Keratinocyte (primary cell): ENCODE measurements around the gene RNF212B. TPM values are rescaled to one million over a fixed set of nuclear protein-coding genes. Genes with fewer than 3 reads are reported as not detected.

Source experiments
- DNase-seq: peaks from one replicate; pipeline ENCODE4 v3.0.0-alpha.2; 2011; ENCODE audit warnings: low read depth, missing footprints, low spot score
- FAIRE-seq: peaks from 2 replicates; lab custom pipeline; 2011; peaks lifted over from hg19 to GRCh38; lab: Jason Lieb, UNC
- H2AFZ ChIP-seq: 2 replicates; pipeline ENCODE4 v1.6.0; 2012; ENCODE audit warnings: low read length, control low read depth, inconsistent platforms; ENCODE audit not compliant: control insufficient read depth
- H3K27ac ChIP-seq: 2 replicates; pipeline ENCODE4 v1.5.1; 2011; ENCODE audit warnings: low read length; ENCODE audit not compliant: control insufficient read depth, insufficient read depth
- H3K27me3 ChIP-seq: 3 replicates; pipeline ENCODE4 v1.6.0; 2011; ENCODE audit warnings: low read length; ENCODE audit not compliant: control insufficient read depth, insufficient read depth; ENCODE audit errors: extremely low read depth
- H3K36me3 ChIP-seq, 2 experiments: 2 replicates in 1 of 2; 3 replicates in 1 of 2; pipeline ENCODE4 v1.5.1; 2011; ENCODE audit warnings: low read length in 2 of 2, mild to moderate bottlenecking in 1 of 2; ENCODE audit not compliant: control insufficient read depth in 2 of 2, insufficient read depth in 2 of 2; ENCODE audit errors: extremely low read depth in 1 of 2
- H3K4me1 ChIP-seq: 3 replicates; pipeline ENCODE4 v1.5.1; 2011; ENCODE audit warnings: low read length; ENCODE audit not compliant: control insufficient read depth, insufficient read depth; ENCODE audit errors: extremely low read depth
- H3K4me2 ChIP-seq: 3 replicates; pipeline ENCODE4 v1.6.0; 2011; ENCODE audit warnings: low read depth, low read length; ENCODE audit not compliant: control insufficient read depth, insufficient read depth; ENCODE audit errors: extremely low read depth
- H3K4me3 ChIP-seq, 3 experiments: fragments of 200-600 bp in 1 of 3; sonication (generic) in 1 of 3; 2 replicates in 2 of 3; 3 replicates in 1 of 3; pipeline ENCODE4 v1.5.1; 2011 to 2016; ENCODE audit warnings: low read length in 3 of 3, mild to moderate bottlenecking in 3 of 3, control low read depth in 2 of 3, inconsistent platforms in 1 of 3, low read depth in 1 of 3, mixed read lengths in 1 of 3, mixed run types in 1 of 3, moderate library complexity in 1 of 3; ENCODE audit not compliant: control insufficient read depth in 2 of 3, insufficient read depth in 2 of 3; ENCODE audit errors: extremely low read depth in 1 of 3
- H3K79me2 ChIP-seq: 2 replicates; pipeline ENCODE4 v1.6.0; 2012; ENCODE audit warnings: low read length; ENCODE audit not compliant: control insufficient read depth, insufficient read depth
- H3K9ac ChIP-seq: 3 replicates; pipeline ENCODE4 v1.6.0; 2011; ENCODE audit warnings: low read length; ENCODE audit not compliant: control insufficient read depth, insufficient read depth; ENCODE audit errors: extremely low read depth
- H3K9me1 ChIP-seq: 3 replicates; pipeline ENCODE4 v1.6.0; 2011; ENCODE audit warnings: low read length; ENCODE audit not compliant: control insufficient read depth, insufficient read depth; ENCODE audit errors: extremely low read depth
- H3K9me3 ChIP-seq: 2 replicates; pipeline ENCODE4 v1.5.1; 2012; ENCODE audit warnings: low read depth, low read length; ENCODE audit not compliant: control insufficient read depth
- H4K20me1 ChIP-seq: 3 replicates; pipeline ENCODE4 v1.6.0; 2011; ENCODE audit warnings: low read length; ENCODE audit not compliant: control insufficient read depth, insufficient read depth; ENCODE audit errors: extremely low read depth
- EZH2 ChIP-seq: IDR thresholded peaks from one replicate; pipeline ENCODE4 v1.6.1; 2012; ENCODE audit warnings: inconsistent platforms, mild to moderate bottlenecking, low read length, moderate library complexity
- dilution Hi-C: fragments of 300-500 bp; cut with MboI; formaldehyde crosslinking; loops from one replicate; pipeline ENCODE4 v1.7.0; 2020; ENCODE audit warnings: low sequenced_read_pairs; ENCODE audit not compliant: extremely low pct_ligation_motif_present
- polyA plus RNA-seq, 5 experiments: library from polyadenylated mRNA; depleted of rRNA in 3 of 5; stranded (reverse) in 3 of 5; stranded (forward) in 1 of 5; unstranded in 1 of 5; fragments of >200 nt; gene quantifications; 1 replicate in 1 of 5; 2 replicates in 3 of 5; 3 replicates in 1 of 5; pipeline versions ENCODE4 v1.2.1 to v1.2.3, GENCODE V29; 2011 to 2012; ENCODE audit warnings: missing spikeins in 2 of 5, low read depth in 1 of 5, low replicate concordance in 1 of 5
- TF ChIP-seq, protein P1 (sequence below), 3 experiments: IDR thresholded peaks in 1 of 3; conservative IDR thresholded peaks in 1 of 3; optimal IDR thresholded peaks in 1 of 3; 2 replicates in 2 of 3; 3 replicates in 1 of 3; pipeline versions ENCODE3 to v1.5.1; 2011; ENCODE audit warnings: low read length in 3 of 3, mild to moderate bottlenecking in 3 of 3, moderate library complexity in 2 of 3, control low read depth in 1 of 3, inconsistent platforms in 1 of 3; ENCODE audit not compliant: insufficient read depth in 2 of 3; ENCODE audit errors: extremely low read depth in 1 of 3

Gene RNF212B
- polyA plus RNA-seq, 1 donor (not counting 4 experiments of a cell fraction or from before 2014, with no cell fraction given): not detected

DNA sequence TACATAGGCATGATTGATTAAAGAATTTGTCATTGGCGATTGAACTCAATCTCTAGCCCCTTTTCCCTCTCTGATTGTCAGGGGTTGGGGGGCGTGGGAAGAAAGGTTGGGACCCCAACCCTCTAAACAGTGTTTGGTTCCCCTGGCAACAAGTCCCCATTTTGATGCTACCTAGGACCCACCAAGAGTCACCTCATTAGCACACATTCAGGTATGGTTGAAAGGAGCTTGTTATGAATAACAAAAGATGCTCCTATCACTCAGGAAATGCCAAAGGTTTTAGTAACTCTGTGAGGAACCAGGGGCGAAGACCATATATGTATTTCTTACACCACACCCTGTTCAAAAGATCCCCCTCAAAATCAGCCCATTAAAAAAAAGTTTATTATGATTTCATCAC lies 14.3 kb downstream of the RNF212B start:
- H4K20me1 ChIP-seq: no peaks in the 10 kb centered on the region
- TF ChIP-seq, protein P1, sequence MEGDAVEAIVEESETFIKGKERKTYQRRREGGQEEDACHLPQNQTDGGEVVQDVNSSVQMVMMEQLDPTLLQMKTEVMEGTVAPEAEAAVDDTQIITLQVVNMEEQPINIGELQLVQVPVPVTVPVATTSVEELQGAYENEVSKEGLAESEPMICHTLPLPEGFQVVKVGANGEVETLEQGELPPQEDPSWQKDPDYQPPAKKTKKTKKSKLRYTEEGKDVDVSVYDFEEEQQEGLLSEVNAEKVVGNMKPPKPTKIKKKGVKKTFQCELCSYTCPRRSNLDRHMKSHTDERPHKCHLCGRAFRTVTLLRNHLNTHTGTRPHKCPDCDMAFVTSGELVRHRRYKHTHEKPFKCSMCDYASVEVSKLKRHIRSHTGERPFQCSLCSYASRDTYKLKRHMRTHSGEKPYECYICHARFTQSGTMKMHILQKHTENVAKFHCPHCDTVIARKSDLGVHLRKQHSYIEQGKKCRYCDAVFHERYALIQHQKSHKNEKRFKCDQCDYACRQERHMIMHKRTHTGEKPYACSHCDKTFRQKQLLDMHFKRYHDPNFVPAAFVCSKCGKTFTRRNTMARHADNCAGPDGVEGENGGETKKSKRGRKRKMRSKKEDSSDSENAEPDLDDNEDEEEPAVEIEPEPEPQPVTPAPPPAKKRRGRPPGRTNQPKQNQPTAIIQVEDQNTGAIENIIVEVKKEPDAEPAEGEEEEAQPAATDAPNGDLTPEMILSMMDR (optimal IDR thresholded peaks at IDR 0.05 in 1 of 3, IDR thresholded peaks at IDR 0.05 in 1 of 3, conservative IDR thresholded peaks at IDR 0.05 in 1 of 3; ENCODE audit: extremely low read depth in 1 of 3, insufficient read depth in 2 of 3, low read length in 3 of 3): no peak
- no peak for TF ChIP-seq EZH2
- peak overlapping the region; percentile 20 for H3K4me2 ChIP-seq
- no peaks in the 10 kb centered on the region for H3K9me1 ChIP-seq
- DNase-seq: no peak
- H3K27ac ChIP-seq: peak overlapping the region; percentile 15
- H2AFZ ChIP-seq: no peak overlapping the region
- no peaks in the 10 kb centered on the region for H3K27me3 ChIP-seq
- no peaks in the 10 kb centered on the region for H3K79me2 ChIP-seq
- H3K9ac ChIP-seq: no peak overlapping the region
- no peaks in the 10 kb centered on the region for H3K9me3 ChIP-seq
- no peaks in the 10 kb centered on the region for H3K36me3 ChIP-seq
- FAIRE-seq: peak; percentile 34
- dilution Hi-C loops: no loop called here
- H3K4me1 ChIP-seq: peaks cover 14% of the 10 kb centered on the region
- H3K4me3 ChIP-seq: no peak overlapping the region

DNA sequence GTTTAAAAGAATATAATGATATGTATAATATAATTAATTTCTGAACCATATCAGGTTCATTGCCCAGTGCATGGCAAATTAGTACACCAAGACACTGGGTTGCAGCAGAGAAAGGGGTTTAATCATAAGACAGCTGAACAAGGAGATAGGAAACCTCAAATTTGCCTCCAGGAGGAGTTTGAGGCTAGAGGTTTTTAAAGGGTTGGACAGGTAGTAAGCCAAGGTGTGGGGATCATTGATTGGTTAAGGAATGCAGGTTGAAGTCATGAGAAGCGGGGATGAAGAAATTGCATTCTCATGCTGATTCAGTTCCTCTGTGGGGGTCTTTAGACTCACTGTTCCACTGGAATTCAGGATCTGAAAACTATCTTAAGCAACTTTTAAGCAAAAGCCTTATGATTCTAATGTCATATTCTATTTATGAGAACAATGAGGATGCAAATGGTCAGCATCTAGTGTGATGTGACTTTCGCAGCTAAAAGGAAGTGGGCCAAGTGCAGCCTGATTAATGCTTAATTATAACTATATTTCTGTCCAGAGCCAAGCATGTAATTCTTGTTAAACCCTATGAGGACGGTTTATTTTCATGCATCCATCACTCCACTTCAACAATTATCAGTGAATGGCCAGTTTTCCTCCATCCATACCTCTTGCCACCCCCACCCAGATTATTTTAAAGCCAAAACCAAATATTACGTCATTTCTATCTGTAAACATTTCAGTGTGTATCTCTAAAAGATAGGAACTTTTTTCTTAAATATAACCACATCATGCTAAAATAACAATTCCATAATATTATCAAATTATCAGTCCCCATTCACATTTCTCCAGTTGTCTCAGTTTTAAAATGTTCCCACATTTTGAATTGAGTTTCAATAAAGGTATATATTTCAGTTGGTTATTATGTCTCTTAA lies 14.9 kb downstream of the RNF212B start:
- H3K9me3 ChIP-seq: no peaks in the 10 kb centered on the region
- peak; percentile 69 for FAIRE-seq
- no peak for TF ChIP-seq EZH2
- TF ChIP-seq, protein P1 (optimal IDR thresholded peaks at IDR 0.05 in 1 of 3, IDR thresholded peaks at IDR 0.05 in 1 of 3, conservative IDR thresholded peaks at IDR 0.05 in 1 of 3; ENCODE audit: extremely low read depth in 1 of 3, insufficient read depth in 2 of 3, low read length in 3 of 3): no peak
- H3K9me1 ChIP-seq: no peaks in the 10 kb centered on the region
- H4K20me1 ChIP-seq: no peaks in the 10 kb centered on the region
- no peaks in the 10 kb centered on the region for H3K36me3 ChIP-seq
- peak; percentile 49 for DNase-seq
- H3K4me3 ChIP-seq: no peak overlapping the region
- H2AFZ ChIP-seq: no peak overlapping the region
- peaks cover 14% of the 10 kb centered on the region for H3K4me1 ChIP-seq
- H3K27ac ChIP-seq: peak overlapping the region; percentile 5
- peak overlapping the region; percentile 46 for H3K4me2 ChIP-seq
- no peak overlapping the region for H3K9ac ChIP-seq
- dilution Hi-C loops: no loop called here
- no peaks in the 10 kb centered on the region for H3K79me2 ChIP-seq
- no peaks in the 10 kb centered on the region for H3K27me3 ChIP-seq
